Measurements from ENCODE around the gene FKBP14.

FKBP14 gene

DNA sequence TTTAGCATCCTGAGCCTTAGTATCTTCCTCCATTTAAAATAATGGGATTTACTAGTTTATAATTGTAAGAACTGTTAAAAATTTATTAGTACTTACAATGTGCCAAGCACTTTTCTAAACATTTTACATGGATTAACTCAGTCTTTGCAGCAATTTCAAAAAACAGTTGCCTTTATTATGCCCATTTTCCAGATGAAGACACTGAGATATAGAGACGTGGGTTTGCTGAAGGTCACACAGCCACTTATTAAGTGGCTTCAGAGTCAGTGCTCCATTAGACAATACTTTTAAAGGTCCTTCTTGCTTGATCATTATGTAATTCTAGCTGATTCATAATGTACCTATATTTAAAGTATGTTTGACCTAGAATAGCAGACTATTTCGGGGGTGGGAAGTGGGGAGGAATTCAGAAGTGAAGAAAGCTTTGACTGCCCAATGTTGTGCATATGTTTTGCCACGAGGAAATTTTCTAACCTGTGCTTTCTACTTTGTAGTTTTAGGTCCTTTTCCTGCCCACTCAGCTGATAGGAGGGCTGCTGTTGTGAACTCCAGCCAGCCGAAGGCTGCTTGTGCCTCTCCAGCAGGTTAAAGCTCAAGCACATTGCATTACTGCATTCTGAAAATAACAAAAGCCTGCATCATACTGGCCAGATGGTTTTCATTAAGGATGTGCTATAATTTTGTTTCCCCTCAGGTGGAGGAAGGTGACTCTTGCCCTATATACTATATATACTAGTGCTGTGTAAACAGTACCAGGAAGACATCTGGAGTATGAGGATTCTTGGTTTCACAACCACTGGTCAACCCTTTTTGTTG lies 6.0 kb upstream of the FKBP14 start:
- DNase-seq, result no peak

DNA sequence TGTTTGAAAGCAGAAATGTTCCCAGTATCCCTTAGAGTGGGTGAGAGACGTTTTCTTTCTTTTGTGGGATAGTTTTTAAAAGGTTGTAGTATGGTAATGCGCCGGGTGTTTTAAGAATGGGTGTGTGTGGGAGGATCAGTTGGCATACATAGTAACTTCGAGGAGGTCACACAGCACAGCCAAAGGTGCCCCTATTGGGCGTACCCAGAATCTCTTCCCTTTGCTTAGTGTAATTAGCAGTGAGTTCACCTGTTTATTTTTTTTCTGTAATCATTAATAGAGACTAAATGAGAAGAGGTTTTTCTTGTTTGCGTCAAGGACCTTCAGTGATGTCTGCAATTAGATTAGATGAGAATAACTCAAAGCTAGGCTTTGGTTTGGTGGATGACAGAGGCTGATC lies 3.2 kb upstream of the FKBP14 start:
- no peak for DNase-seq

DNA sequence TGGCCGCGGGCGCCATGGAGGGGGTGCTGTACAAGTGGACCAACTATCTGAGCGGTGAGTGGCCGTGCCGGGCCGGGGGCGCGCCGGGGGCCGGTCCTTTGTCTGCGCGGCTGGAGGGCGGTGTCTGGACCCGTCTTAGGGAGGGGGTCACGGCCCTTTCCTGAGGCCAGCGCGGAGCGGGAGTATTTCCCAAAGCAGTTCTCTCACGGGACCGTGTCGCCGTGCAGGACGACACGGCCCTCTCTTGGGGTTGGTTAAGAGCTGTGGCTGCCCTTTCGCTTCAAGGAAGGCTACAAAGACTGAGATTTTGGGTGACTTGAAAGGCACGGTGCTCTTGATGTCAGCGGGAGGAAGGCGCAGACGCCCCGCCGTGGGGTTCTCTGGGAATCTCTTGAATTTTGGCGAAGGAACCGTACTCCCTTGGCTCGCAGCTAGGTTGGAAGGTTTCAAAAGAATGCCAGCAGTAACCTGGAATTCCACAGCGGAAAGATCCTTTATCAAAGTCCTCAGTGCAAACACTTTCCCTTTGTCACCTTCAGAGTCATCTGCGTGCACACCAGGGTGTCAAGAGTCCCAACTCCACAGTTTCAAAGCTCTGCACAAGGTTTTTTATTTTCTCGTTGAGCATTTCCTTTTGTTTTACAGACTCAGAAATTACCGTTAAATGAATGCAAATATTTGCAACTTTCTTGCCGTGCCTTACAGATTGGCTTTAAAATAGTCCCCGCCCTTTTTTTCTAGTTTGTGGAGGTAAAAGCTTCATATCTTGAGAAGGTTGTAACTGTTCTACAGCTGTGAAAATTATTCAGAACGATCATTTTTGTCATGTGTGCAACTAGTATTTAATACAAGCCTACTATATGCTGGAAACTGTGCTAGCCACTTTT lies 2.5 kb upstream of the FKBP14 start:
- DNase-seq, result no peak

DNA sequence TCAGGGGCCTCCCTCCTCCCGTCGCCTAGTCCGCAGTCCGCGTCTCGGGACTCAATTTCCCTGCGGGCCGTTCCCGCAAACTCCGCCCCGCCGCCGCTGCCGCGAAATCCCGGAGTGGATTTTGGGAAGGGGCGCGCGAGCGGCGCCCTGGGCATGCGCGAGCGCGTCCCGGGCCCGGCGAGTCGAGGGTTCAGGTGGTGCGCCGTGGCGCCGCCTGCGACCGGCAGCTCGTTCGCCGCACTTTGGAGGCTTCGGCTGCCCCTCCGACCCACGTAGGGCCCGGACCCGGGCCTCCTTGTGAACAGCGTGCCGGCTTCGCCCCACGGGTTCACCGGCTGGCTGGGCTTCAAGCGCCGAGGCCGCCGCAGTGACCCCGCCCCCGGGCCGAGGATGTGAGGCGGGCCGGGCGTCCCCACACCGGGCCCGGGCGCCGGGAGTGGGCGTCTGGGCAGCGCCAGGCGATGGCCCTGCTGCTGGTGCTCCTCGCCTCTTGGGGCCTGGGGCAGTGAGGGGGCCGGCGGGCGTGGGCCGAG lies 1.8 kb upstream of the FKBP14 start, which contains the start of gene PLEKHA8:
Gene PLEKHA8, plus strand, starts transcription at position 197 of the 533 bp plus-strand sequence. CDS start 351 bp downstream, outside the sequence.
- peak; percentile 74 for DNase-seq

DNA sequence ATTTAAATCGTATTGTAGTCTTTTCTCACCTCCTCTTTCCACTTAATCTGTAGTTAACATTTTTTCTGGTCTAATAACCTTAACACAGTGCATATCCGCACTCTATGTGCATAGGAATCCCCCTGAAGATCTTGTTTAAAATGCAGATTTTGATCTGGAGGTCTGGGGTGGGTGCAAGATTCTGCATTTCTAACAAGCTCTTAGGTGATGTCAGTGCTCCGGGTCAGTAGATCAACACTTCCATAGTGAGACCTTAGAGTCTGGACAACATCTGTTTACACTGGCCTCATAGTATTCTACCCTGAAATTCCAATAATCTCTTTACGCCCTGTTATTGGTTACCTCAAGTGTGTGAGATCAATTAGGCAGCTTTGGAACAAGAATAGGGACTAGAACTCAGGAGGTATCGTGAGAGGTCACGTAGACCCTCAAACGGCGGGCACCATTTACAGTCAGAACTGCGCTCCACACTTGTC lies 1.3 kb upstream of the FKBP14 start:
- DNase-seq, result no peak

DNA sequence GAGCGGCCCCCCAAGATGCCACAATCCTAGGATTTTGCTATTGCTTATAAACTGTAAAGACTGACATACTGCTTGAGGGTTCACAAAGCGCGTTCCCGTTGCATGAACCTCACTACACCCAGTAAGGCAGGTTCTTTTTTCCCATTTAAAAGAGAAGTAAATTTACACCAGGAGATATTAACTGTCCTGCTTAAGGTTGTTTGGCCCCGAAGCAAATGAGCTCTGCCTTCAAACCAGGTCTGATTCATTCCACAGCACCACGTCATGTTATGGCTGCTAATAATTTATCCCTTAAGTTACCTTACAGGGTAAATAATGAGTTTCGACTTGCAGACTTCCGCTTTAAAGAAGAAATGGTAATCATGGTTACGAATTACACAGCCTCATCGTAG lies 559 bp upstream of the FKBP14 start:
- peak; percentile 42 for DNase-seq

DNA sequence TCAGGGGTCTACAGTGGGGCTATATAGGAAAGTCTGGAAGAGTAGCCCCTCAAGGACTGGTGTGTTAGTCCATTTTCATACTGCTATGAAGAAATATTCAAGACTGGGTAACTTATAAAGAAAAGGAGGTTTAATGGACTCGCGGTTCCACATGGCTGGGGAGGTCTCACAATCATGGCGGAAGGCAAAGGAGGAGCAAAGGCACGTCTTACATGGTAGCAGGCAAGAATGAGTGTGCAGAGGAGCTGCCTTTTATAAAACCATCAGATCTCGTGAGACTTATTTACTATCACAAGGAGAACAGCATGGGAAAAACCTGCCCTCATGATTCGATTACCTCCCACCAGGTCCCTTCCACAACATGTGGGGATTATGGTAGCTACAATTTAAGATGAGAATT lies 3.0 kb downstream of the FKBP14 start:
- DNase-seq, result no peak

DNA sequence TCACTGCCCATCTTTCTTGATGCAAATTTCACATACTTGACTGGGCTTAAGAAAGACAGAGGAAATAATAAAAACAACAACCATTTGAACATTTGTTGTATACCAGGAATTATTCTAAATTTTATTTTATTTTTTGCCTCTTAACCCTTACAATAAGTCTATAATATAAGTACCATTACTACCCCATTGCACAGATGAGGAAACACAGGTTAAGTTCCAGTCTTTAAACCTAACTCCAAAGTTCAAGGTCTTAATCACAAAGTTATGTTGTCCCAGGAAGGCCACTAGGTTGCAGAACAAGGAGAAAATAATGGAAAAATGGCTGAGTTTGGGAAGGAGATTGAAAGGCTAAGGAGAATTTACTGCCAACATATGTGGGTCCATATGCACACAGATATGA lies 3.5 kb downstream of the FKBP14 start:
- DNase-seq, result no peak

DNA sequence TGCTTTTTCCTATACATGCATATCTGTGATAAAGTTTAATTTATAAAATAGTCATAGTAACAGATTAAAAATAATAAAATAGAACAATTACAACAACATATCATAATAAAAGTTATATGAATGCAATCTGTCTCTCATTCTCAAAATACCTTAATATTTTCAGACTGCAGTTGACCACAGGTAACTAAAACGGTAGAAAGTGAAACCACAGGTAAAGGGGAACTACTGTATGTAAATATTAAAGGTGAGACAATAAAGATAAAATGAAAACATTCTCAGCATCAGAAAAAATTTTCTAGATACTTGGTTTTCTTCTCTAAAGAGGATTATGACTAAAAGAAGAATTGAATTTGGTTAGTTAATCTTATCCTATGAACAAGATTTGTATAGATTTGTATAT lies 6.0 kb downstream of the FKBP14 start:
- DNase-seq, result no peak

DNA sequence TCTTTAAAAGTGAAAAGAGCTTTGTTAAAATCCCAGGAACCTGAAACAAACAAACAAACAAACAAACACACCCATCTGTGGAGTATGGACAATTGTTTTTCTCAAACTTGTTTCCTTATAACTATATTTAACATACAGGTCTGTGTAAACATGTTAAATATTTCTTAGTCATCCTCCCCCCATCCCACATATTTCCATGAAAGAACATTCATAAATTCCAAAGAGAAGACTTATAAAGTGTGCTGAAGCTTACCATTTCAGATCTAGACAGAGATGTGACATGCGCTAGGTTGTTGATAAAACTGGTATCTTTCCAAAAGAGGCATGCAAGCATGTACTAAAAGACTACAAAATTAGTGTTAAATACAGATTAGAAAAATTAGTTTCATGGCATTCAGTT lies 6.5 kb downstream of the FKBP14 start:
- DNase-seq, result no peak

DNA sequence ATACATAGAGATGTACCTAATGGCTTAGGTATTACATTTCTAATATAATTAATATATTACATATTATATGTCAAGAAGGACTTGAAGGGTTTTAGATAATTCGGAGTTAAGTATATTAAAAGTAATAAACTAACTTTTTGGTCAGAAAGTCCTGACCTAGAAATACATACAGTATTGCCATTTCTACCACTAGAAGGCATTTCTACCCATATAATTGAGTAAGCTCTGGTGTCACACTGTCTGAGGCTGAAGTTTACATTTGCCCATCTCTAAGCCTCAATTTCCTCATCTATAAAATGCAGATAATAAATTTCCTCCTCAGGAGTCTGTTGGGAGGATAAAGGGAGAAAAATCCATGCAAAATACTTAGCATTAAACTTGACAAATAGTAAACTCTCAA lies 7.1 kb downstream of the FKBP14 start:
- no peak for DNase-seq

DNA sequence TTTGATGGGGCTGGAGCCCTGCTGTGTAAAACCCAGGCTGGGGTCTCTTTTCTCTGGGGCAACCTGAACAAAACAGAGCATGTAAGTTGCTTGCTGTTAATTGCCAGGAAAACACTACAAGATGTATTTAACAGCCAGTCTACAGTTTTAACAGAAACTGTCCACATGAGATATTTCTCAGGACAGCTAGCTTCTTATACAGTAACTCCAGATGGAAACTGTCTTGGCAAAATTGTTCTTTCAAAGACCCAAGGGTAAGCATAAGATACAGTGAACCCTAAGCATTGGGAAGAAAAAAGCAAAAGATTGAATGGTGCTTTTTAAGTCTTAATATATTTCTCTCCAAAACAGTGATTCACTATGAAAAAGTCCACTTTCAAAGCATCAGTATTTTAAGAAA lies 8.1 kb downstream of the FKBP14 start:
- DNase-seq, result no peak

DNA sequence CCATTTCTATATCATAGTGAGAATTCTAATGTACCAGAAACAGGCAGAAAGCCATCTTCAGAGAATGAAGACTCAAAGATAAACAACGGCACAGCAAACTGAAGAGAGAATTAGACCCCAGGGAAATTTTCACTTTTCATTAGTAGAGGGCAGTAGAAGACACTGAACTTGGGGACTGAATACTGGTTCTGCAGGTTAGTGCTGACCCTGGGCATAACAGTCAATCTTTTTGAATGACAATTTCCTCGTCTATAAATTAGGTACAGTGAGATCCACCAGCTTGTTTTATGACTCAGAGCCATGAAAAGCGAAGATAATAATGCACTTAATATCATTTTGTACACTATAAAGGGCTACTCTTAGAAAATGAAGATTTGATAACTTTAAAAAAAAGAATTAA lies 13.7 kb downstream of the FKBP14 start:
- DNase-seq, result no peak

DNA sequence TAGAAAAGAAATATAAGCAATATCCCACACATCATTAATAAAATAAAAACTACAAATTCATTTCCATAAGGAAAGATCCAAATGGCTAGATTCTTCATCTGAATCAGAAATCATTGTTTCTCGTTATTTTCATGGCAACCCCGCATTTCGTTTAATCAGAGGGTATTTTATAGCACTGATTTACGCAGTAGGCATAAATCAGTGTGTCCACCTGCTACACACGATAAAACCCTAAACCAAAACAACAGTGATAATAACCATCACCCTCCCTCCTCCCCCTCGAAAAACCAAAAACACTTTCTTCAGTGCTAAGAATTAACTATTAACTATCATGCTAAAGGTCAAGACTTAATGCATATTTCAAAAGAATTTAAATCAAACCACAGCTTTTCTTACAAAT lies 16.5 kb downstream of the FKBP14 start:
- DNase-seq, result no peak

DNA sequence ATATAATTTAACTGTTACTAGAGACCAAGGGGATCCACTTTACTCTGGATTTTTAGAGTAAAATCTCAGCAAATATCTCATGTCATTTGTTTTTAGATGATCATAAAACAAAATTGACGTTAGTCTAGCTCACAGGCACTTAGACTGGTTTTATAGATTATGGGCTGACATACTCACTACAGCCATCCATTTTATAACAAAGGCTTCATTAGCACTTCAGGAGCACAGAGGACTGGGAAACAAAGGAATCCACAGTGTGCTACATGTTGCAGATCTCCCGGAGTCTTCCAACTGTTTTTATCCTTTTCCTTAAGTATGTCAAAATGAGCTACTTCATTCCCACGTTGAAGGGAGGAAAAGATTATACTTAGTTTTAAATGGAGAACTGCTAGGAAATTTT lies 21.0 kb downstream of the FKBP14 start:
- no peak for DNase-seq

DNA sequence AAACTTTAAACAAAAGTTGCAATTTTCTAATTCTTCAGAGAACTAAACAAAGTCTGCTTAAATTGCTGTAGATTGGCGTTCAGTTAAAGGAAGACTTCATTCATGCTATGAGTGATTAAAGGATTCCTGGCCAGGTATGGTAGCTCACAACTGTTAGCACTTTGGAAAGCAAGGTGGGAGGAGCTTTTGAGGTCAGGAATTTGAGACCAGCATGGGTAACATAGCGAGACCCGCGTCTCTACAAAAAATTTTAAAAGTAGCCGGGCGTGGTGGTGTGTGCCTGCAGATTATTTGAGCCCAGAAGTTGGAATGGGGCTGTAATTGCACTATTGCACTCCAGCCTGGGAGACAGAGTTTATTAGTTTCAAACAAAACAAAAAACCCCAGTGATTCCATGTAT lies 23.4 kb downstream of the FKBP14 start:
- no peak for DNase-seq

DNA sequence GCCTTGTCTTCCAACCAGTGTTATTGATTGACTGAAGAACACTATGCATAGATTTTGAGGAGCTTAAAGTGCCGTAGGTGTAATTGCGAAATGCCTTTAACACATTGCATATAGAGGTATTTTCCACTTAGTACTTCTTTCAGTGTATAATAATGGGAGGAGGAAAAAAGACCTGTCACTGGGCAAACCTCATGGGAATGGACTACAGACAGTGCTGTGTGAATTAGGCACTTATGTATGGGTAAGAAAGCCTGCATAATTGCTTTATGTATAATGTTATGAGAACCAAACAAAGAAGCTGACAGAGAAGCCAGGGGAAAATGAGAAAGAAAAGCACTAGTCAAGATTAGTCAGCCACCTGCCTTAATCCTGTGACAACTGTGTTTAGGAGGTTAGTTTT lies 24.5 kb downstream of the FKBP14 start:
- DNase-seq, result peak; percentile 38

DNA sequence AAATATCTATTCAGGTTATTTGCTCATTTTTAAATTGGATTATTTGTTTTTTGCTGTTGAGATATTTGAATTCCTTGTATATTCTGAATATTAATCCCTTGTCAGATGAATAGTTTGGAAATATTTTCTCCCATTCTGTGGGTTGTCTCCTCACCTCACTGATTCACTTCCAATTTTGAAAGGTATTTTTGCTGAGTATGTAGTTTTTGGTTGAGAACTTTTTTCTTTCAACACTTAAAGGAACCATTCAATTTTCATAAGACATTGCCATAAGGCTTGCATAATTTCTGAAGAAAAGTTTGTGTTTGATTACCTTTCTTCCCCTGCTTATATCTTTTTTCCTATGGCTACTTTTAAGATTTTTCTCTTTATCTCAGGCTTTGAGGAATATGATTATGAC lies 28.0 kb downstream of the FKBP14 start:
- no peak for DNase-seq

DNA sequence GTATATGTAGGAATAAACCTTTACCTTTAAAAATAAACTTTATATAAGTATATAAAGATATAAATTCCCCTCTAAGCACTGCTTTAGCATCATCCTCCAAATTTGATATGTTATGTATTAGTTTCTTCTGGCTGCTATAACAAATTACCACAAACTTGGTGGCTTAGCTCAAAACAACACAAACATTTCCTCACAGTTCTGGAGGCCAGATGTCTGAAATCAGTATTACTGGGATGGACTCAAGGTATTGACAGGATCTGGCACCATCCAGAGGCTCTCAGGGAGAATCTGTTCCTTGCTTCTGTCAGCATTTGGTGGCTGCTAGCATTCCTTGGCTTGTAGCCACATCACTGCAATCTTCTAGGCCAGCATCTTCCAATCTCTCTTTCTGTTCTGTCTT lies 30.2 kb downstream of the FKBP14 start:
- no peak for DNase-seq

DNA sequence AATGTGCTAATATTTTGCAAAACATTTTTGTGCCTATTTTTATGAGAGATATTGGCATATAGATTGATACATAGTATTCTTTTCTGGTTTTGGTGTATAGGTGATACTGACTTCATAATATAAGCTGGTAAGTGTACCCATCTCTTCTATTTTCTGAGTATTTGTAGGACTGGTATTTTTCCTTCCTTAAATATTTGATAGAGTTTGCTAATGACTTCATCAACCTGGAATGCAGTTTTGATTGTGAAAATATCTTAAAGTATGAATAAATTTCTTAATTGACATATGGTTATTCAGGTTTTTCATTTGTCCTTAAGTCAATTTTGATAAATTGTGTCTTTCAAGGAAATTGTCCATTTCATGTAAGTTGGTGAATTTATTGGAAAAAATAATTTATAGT lies 30.9 kb downstream of the FKBP14 start:
- no peak for DNase-seq

DNA sequence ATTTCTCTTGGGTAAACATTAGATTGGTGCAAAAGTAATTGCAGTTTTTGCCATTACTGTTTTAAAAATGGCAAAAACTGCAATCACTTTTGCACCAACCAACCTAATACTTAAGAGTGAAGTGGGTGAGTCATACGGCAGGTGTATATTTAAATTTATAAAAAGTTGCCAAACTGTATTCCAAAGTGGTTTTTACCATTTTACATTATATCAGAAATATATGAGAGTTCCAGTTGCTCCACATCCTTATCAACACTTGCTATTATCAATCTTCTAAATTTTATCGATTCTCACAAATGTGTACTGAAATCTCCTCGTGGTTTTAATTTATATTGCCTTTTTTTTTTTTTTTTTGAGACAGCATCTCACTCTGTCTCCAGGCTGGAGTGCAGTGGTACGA lies 33.4 kb downstream of the FKBP14 start:
- DNase-seq, result no peak

DNA sequence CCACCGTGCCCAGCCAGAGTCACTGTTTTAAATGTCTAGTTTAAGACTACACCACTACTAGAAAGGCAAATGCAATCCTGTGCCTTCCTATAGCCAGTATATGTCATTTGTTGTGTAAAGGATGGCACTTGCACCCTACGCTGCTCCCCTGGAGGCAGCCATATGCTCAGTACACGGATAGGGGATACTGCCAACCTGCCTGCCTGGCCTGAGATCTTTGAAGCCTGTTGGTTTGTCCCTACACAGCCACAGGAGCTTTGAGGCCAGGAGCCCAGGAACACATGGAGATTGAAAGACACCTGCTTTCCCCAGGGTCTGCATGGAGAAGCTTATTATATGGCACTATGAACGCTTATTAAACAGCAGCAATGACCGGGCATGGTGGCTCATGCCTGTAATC lies 34.6 kb downstream of the FKBP14 start:
- DNase-seq, result no peak

DNA sequence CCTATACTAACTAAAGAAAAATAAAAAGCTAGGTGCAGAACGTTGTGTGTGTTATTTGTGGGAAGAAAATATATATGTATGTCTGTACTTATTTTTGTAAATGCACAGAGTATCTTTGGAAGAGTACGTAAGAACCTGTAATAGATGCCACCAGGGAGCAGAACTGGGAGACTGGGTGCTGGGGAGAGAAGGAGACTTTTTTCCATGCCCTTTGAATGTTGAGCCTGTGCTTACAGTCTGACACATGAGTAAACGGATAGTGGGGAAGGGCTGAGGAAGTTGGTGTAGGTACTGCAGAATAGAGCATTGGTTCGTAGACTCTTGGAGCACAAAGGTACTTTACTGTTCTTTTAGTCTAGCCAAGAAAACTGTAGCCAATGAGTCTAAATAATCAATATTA lies 35.6 kb downstream of the FKBP14 start:
- no peak for DNase-seq

All from DMS79 (cell line).